ENCODE data around the gene TMEM130. TPM values are rescaled to one million over a fixed set of nuclear protein-coding genes. Genes with fewer than 3 reads are reported as not detected.
"Not testable (repeated sequence)": the region's sequence is repeated elsewhere in the genome, so short reads cannot be mapped to it uniquely, and the experiment has no call there.

The TMEM130 gene
- total RNA-seq, 3 donors from 2014 or later: 0.88 to 1.3 TPM; not detected in 1

DNA sequence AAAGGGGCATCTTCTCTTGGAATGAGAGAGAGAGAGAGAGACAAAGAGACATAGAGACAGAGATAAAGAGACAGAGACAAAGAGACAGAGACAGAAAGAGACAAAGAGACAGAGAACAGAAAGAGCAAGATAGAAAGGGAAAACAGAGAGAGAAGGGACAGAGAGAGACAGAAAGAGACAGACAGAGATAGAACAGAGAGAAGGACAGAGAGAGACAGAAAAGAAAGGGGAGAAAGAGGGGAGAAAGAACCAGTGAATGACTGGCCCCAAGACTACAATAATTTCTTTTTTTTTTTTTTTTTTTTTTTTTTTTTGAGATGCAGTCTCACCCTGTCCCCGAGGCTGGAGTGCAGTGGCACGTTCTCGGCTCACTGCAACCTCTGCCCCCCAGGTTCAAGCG lies 7.6 kb downstream of the TMEM130 start:
- no peak for DNase-seq (ENCODE audit: low spot score in 2 of 2)
- no peaks in the 10 kb centered on the region for H3K27me3 ChIP-seq
- H3K27ac ChIP-seq: no peak overlapping the region
- H3K4me3 ChIP-seq: no peak overlapping the region
- H3K36me3 ChIP-seq: no peaks in the 10 kb centered on the region
- no peaks in the 10 kb centered on the region for H3K4me1 ChIP-seq
- no peaks in the 10 kb centered on the region for H3K9me3 ChIP-seq
- TF ChIP-seq POLR2A (IDR thresholded peaks at IDR 0.05): no peak
- TF ChIP-seq, protein P1, sequence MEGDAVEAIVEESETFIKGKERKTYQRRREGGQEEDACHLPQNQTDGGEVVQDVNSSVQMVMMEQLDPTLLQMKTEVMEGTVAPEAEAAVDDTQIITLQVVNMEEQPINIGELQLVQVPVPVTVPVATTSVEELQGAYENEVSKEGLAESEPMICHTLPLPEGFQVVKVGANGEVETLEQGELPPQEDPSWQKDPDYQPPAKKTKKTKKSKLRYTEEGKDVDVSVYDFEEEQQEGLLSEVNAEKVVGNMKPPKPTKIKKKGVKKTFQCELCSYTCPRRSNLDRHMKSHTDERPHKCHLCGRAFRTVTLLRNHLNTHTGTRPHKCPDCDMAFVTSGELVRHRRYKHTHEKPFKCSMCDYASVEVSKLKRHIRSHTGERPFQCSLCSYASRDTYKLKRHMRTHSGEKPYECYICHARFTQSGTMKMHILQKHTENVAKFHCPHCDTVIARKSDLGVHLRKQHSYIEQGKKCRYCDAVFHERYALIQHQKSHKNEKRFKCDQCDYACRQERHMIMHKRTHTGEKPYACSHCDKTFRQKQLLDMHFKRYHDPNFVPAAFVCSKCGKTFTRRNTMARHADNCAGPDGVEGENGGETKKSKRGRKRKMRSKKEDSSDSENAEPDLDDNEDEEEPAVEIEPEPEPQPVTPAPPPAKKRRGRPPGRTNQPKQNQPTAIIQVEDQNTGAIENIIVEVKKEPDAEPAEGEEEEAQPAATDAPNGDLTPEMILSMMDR (IDR thresholded peaks at IDR 0.05): no peak
- TF ChIP-seq POLR2AphosphoS5 (IDR thresholded peaks at IDR 0.05): no peak
- intact Hi-C loops (cut with DNase I; ENCODE audit: low total_unique reads): no loop called here

DNA sequence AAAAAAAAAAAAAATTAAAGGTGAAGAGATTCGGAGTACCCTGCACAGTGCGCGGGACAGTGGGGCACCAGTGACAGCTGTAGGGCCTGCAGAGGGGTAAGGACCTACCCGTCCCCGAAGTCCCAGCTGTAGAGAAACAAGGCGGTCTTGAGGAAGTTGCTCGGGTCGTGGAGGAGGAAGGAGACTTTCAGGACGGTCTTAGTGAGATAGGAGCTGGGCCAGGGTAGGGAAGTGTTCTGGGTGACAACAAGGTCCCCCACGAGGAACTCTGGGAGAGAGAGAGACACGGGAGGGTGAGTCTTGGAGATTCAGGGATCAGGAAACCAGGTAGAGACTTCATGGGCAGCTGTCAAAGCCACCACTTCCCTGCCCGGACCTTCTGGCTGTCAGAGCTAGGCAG lies 9.7 kb downstream of the TMEM130 start:
- no peaks in the 10 kb centered on the region for H3K9me3 ChIP-seq
- H3K4me3 ChIP-seq: no peak overlapping the region
- no peaks in the 10 kb centered on the region for H3K36me3 ChIP-seq
- no peaks in the 10 kb centered on the region for H3K4me1 ChIP-seq
- no peak overlapping the region for H3K27ac ChIP-seq
- TF ChIP-seq POLR2AphosphoS5 (IDR thresholded peaks at IDR 0.05) (no peak), POLR2A (IDR thresholded peaks at IDR 0.05) (no peak)
- TF ChIP-seq, protein P1 (IDR thresholded peaks at IDR 0.05): no peak
- DNase-seq (ENCODE audit: low spot score in 2 of 2): no peak
- no peaks in the 10 kb centered on the region for H3K27me3 ChIP-seq
- intact Hi-C loops (cut with DNase I; ENCODE audit: low total_unique reads): no loop called here

DNA sequence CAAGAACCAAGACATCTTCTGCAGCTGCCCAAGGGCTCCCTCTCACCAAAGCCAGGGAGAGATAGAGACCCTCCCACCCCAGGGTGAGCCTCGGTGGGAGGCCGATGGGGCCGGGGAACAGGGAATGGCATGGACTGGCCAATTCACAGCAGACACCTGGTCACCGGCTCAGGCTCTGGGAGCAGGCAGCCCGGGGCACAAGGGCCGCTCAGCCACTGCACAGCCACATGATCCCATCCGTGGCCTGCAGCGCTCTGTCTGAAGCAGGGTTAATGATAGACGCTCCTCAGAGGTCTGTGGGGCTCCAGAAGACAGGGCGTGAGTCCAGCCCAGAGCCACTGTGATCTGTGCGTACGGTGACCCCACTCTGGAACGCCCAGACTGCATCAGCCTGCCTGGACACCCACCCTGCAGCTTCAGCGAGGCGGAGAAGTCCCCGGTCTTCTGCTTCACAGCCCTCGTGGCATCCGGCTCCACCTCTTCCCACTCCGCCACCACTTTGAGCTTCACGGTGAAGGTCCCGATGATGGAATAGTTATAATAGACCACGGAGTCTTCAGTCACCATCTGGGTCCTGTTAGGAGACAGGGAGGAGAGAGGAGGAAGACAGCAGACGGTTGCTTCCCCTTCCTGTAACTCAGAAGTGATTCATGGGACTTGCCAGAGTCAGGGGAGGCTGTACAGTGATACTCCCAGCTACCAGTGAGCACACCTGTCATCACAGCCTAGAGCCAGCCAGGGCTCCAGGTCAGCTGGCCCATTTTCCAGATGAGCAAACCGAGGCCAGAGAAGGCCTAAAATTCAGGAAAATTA lies 14.0 kb downstream of the TMEM130 start:
- Histone ChIP-seq H3K9me3 (no peaks in the 10 kb centered on the region), H3K27me3 (no peaks in the 10 kb centered on the region), H3K36me3 (no peaks in the 10 kb centered on the region), H3K4me3 (no peak overlapping the region), H3K27ac (no peak overlapping the region), H3K4me1 (no peaks in the 10 kb centered on the region)
- no peak for DNase-seq (ENCODE audit: low spot score in 2 of 2)
- intact Hi-C loops (cut with DNase I; ENCODE audit: low total_unique reads): no loop called here
- no peak for TF ChIP-seq POLR2A (IDR thresholded peaks at IDR 0.05)
- TF ChIP-seq POLR2AphosphoS5 (IDR thresholded peaks at IDR 0.05): no peak
- TF ChIP-seq, protein P1 (IDR thresholded peaks at IDR 0.05): no peak

DNA sequence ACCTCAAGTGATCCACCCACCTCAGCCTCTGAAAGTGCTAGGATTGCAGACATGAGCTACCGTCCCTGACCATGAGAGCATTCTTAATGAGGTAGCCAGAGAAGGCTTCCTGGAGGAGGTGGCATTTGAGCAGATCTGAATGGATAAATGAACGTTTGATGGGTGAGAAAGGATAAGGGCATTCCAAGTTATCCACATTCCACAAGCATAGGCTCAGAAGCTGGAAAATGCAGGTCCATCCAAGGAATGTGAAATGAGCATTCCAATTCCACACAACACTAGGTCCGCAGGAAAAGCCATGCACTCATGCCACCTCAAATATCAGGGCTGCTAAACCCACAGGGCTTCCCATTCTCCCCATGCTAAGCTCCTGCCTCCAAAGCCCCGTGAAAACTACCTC lies 17.0 kb downstream of the TMEM130 start:
- H3K4me1 ChIP-seq: no peaks in the 10 kb centered on the region
- DNase-seq (ENCODE audit: low spot score in 2 of 2): no peak
- intact Hi-C loops (cut with DNase I; ENCODE audit: low total_unique reads): no loop called here
- H3K9me3 ChIP-seq: peaks cover 19 to 20% of the 10 kb centered on the region in 2 donors
- no peaks in the 10 kb centered on the region for H3K36me3 ChIP-seq
- no peak overlapping the region for H3K27ac ChIP-seq
- no peaks in the 10 kb centered on the region for H3K27me3 ChIP-seq
- TF ChIP-seq POLR2A (IDR thresholded peaks at IDR 0.05): no peak
- TF ChIP-seq, protein P1 (IDR thresholded peaks at IDR 0.05): no peak
- TF ChIP-seq POLR2AphosphoS5 (IDR thresholded peaks at IDR 0.05): no peak
- H3K4me3 ChIP-seq: no peak overlapping the region

DNA sequence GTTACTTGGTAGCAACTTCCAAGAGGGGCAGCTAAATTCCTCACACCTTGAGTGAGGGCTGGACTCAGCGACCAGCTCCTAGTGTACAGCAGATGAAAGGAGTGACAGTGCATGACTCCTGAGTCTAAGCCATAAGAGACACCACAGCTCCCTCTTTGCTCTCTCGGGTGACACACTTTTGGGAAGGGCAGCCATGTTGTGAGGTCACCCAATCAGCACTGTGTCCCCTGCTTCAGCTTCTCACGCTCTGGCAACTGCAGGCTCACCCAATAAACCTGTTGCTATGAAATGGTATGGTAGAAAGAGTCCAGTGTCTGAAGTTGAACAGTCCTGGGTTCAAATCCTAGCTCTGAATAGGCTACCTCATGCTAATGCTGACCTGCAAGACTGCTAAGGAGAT lies 20.9 kb downstream of the TMEM130 start:
- Histone ChIP-seq H3K4me3 (no peak overlapping the region), H3K36me3 (no peaks in the 10 kb centered on the region), H3K9me3 (peaks cover 23% of the 10 kb centered on the region in 2 donors), H3K27me3 (no peaks in the 10 kb centered on the region), H3K27ac (no peak overlapping the region), H3K4me1 (no peaks in the 10 kb centered on the region)
- intact Hi-C loops (cut with DNase I; ENCODE audit: low total_unique reads): no loop called here
- DNase-seq (ENCODE audit: low spot score in 2 of 2): no peak
- no peak for TF ChIP-seq POLR2AphosphoS5 (IDR thresholded peaks at IDR 0.05)
- TF ChIP-seq, protein P1 (IDR thresholded peaks at IDR 0.05): no peak
- TF ChIP-seq POLR2A (IDR thresholded peaks at IDR 0.05): no peak

DNA sequence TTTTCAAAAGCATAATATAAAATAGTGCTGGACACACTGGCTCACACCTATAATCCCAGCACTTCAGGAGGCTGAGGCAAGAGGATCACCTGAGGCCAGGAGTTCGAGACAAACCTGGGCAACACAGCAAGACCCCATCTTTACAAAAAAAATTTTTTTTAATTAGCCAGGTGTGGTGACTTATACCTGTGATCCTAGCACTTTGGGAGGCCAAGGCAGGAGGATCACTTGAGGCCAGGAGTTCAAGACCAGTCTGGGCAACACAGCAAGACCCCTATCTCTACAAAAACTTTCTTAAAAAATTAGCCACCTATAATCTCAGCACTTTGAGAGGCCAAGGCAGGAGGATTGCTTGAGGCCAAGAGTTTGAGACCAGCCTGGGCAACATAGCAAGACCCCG lies 27.3 kb downstream of the TMEM130 start:
- not testable (repeated sequence) for H3K27ac ChIP-seq; H3K36me3 ChIP-seq; H3K9me3 ChIP-seq; H3K4me3 ChIP-seq; DNase-seq (ENCODE audit: low spot score in 2 of 2); H3K27me3 ChIP-seq; H3K4me1 ChIP-seq
- intact Hi-C loops (cut with DNase I; ENCODE audit: low total_unique reads): loop anchor here (5.0 kb wide), 1 partner anchor 405 kb away; no protein-coding TSS in a partner anchor

Measured in breast epithelium (tissue), 4 donors.